Glomerular endothelial cell (primary cell): Measurements from ENCODE around the gene PAPPA2. TPM values are rescaled to one million over a fixed set of nuclear protein-coding genes. Genes with fewer than 3 reads are reported as not detected.
"Not testable (repeated sequence)": the region's sequence is repeated elsewhere in the genome, so short reads cannot be mapped to it uniquely, and the experiment has no call there.

ENCODE experiments used
- DNase-seq: peaks from one replicate; pipeline ENCODE4 v3.0.0-alpha.2; 2011; ENCODE audit warnings: low read depth, low spot score; ENCODE audit errors: extremely low read depth
- total RNA-seq: library from RNA; depleted of rRNA; stranded (reverse); fragments of >200 nt; gene quantifications from 2 replicates; pipeline ENCODE4 v1.2.3, GENCODE V29; 2015

PAPPA2 gene
- total RNA-seq, 1 donor from 2014 or later = 0.18 TPM

GRCh38 chr1:176551146-176551545 lies 88.2 kb downstream of the PAPPA2 start:
- no peak for DNase-seq

DNA sequence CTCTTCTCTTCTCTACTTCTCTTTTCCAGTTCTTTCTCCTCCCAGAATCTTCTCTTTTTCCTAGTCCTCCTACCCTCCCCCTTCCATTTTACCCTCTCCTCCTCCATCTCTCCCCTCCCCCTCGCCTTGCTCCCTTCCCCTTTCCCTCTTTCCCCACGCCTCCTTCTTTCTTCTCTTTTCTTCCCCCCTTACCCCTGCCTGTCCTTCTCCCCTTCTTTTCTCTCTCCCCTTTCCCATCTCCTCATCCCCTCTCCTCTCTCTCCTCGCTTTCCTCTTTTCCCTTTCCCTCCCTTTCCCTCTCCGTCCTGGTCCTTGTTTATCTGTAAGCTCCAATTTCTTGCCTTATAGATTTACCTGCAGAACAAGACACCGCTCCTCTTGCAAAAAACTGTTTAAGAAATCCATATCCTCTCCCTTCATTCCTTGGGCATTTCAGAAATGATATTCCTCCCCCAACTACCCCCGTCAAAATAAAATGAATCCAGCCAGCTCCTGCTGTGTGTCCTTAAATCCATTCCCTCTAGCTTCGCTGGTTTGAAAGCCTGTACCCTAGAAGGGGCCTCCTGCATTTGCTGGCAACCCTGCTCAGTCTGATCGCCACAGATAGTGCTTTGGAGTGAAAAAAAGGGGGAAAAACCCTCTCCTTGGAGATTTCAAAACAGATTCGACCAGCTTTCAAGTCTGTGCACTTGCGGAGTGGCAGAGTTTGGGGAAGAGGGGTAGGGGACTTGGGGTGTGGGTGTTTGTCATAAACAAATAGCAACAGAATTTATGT lies 89.4 kb downstream of the PAPPA2 start:
- no peak for DNase-seq

GRCh38 chr1:176552999-176553398 lies 90.0 kb downstream of the PAPPA2 start:
- DNase-seq = no peak

DNA sequence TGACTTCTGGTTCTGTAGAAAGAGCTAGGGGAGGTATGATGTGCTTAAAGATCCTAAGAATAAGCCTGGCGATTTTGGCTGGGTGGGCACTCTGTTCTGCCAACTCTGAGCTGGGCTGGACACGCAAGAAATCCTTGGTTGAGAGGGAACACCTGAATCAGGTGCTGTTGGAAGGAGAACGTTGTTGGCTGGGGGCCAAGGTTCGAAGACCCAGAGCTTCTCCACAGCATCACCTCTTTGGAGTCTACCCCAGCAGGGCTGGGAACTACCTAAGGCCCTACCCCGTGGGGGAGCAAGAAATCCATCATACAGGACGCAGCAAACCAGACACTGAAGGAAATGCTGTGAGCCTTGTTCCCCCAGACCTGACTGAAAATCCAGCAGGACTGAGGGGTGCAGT lies 93.3 kb downstream of the PAPPA2 start:
- DNase-seq = no peak

GRCh38 chr1:176557543-176558258 lies 94.7 kb downstream of the PAPPA2 start:
- no peak for DNase-seq

DNA sequence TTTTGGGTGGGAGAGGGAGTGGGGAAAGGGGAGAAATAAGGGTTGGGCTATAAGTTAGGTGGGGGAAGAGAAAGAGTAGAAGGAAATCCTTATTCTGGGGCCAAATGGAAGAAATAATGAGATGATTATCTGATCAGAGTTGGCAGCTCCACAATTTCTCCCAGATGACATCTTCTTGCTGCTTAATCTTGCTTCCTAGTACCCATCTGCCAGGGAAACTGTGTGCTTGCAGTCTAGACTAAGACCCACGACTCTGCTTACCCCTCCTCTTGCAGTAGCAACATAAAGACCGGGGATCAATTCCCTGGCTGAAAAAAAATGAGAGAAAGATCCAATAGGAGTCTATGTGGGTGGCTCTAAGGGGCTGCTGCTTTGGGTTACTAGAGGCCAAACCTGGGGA lies 95.6 kb downstream of the PAPPA2 start:
- DNase-seq = no peak

DNA sequence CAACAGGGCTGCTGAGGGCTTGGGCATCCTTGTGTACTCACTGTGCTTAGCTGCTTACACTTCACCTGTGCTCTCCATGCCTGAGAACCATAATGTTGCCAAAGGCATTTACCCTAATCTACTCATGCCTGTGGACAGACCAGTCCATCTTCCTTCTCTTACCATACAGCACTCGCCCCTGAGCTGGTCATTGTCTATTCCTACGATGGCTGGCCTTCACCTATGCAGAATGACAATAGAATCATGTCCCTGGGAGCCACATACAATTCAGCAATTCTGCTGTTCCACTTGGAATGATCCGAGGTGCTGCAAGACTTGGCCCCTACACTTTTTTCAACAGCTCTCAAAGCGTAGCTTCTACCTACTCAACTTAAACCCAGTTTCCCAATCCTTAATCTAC lies 96.5 kb downstream of the PAPPA2 start:
- no peak for DNase-seq

- peak; percentile 10 for DNase-seq
These were observed 96.9 kb downstream of the PAPPA2 start for GRCh38 chr1:176559878-176560277.

DNA sequence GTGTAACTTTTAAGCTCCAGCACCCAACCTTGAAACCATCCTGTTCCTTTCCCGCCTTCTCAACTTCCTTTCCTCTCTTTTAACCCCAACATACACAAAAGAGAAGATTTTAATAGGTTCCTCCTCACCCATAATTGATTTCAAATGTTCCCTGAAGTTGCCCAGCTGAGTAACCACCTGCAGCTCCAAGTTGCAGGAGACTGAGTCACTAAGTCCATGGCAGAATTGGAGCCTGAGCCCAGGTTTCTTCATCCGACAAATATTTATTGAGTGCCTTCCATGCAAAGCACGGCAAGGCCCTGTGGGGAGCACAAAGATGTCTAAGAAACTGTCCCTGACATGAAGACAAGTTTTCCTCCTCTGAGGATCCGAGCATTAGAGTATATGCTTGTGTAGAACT lies 97.7 kb downstream of the PAPPA2 start:
- no peak for DNase-seq

- DNase-seq = not testable (repeated sequence)
These were observed 98.8 kb downstream of the PAPPA2 start for GRCh38 chr1:176561761-176562160.

DNA sequence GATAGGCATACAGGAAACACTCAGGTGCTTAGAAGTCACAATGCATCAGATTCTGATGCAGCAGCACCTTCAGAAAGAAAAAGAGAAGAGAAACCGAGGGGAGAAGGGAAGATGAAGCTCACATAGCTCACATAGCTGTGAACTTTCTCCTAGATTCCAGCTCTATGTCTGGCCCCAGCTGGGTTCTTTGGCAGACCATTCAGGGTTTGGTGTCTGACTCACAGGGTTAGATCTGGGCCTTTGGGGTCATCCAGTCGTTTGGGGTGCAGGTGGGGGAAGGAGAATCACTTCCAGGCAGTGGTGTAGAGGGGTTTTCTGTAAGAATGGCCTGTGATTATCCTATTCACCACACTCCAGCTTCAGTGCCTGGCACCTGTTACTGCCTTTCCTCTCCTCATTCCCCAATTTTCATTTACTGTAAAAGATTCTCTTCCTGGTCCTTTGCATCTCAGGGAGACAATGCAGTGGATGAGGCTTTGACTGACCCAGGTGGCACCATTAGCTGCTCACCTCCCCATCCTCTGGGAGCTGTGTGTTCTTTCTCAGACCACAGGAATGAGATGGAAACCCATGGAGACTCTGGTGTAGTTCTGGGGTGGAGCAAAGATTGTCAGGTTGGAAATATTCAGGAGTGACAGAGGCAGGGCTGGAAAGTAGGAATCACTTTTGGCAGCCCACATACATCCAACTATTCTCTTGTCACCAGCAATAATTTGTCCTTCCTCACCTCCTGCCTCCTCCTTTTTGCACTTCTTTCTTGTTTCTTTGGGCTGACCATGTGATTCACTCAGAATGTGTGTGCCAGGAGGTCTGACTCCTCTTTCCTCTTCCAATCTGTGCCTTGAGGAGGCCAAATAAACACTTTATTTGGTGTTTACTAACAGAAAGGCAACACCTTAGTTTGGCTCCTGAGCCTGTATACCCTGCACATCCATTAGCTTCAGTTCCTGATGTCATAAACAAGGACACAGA lies 103.3 kb downstream of the PAPPA2 start:
- no peak for DNase-seq

DNA sequence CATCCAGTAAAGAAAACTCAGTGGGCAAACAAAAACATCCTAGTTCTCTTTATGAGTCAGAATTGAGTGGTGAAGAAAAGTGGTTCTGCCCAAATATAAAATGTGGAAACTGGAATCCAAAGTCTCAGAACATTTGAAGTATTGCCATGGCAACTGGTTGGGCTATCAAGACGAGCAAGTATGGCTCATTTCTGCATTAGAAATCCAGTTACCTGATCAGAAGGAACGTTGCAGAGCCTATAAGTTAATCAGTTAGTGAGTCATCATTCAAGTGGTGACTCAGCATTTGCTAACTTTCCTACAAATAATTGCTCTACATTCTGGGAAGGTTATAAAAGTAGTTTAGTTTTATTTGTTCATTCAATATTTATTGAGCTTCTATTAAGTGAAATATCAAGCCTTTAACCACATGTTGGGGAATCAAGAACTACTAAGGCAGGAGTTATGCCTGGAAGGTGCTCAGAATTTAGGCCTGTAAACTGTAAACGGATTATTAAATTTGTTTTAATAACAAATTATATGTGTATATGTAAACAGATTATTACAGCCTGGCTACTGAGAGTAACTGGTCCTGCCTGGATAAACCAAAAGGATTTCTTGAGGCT lies 104.3 kb downstream of the PAPPA2 start:
- no peak for DNase-seq

GRCh38 chr1:176568185-176568584 lies 105.2 kb downstream of the PAPPA2 start:
- no peak for DNase-seq

- DNase-seq = no peak
These were observed 111.8 kb downstream of the PAPPA2 start for GRCh38 chr1:176574756-176575155.

- DNase-seq = no peak
These were observed 113.0 kb downstream of the PAPPA2 start for GRCh38 chr1:176575991-176576390.

DNA sequence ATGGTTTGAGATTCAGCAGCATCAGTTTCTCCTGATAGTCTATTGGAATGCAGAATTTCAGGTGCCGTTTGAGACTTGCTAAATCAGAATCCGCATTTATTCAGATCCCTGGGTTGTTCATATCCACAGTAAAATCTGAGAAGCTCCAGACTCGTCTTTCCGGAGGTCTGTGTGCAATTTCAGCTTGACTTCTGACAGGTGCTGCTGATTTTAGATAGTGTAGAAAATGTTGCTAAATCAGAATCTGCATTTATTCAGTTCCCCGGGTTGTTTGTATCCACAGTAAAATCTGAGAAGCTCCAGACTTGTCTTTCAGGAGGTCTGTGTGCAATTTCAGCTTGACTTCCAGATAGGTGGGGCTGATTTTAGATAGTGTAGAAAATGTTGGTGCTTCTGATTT lies 113.7 kb downstream of the PAPPA2 start:
- DNase-seq = no peak

DNA sequence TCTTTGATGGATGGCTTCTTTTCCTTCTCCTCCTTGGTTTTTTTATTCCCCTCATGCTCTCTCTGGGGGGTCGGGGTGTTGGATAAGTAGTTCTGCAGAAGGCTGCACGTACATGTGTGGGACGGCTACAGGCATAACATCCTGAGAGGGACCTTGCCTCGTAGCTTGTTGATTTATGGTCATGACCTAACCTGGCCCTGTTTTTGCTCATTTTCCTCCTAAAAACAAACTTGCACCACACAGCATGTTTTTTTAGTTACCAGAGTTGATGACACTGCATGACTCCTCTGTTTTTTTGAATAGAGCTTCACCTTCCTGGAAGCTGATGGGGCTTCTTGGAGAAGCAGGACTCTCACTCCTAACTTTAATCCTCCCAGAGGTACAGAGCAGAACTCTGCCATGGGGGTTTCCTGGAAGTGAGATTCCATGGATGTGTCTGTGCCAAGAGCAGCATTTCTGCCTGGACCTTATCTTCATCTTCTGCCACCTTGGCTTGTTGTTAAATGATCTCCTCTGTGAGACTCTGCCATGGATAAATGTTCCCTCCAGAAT lies 114.7 kb downstream of the PAPPA2 start:
- no peak for DNase-seq

- DNase-seq = no peak
These were observed 116.1 kb downstream of the PAPPA2 start for GRCh38 chr1:176579087-176579486.

DNA sequence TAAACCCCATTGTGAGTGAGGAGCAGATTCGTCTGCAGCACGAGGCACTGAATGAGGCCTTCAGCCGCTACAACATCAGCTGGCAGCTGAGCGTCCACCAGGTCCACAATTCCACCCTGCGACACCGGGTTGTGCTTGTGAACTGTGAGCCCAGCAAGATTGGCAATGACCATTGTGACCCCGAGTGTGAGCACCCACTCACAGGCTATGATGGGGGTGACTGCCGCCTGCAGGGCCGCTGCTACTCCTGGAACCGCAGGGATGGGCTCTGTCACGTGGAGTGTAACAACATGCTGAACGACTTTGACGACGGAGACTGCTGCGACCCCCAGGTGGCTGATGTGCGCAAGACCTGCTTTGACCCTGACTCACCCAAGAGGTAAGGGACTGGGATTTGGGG lies 132.2 kb downstream of the PAPPA2 start:
- DNase-seq = no peak

DNA sequence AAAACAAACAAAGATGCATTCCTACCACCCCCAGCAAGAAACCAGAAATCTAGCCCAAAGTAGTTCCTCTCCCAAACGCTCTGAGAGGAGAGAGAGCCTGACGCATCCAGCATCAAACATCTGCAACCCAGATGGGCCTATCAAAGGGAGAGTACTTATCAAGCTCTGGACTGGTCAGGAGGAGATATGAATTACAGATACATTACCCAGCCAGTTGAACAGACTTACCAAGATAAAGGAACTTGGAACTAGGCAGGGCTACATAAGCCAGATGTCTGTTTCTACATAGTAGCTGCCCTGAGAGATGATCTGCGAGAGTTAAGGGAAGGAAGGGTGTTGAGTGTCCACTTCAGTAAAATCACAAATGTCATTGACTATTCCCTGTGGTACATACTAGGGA lies 138.4 kb downstream of the PAPPA2 start:
- no peak for DNase-seq
